Measurements from ENCODE around the gene PPP1R15A.

- TF ChIP-seq CTCF (IDR thresholded peaks at IDR 0.05) (no peak), ZFX (IDR thresholded peaks at IDR 0.05; ENCODE audit: borderline replicate concordance) (no peak)
Measured at GRCh38 chr19:48920949-48921348, 48.7 kb downstream of the PPP1R15A start.
